GM19468 (cell line): ENCODE results near the gene PCSK7.

Experiments used
- ATAC-seq: cut with Tn5 transposase; IDR thresholded peaks from one replicate; pipeline ENCODE4 v1.9.1; 2021; ENCODE audit warnings: mild to moderate bottlenecking, moderate library complexity, moderate number of reproducible peaks; ENCODE audit not compliant: unreplicated experiment; ENCODE audit errors: extremely low read depth

PCSK7 gene

GRCh38 chr11:117171007-117171403 lies 60.9 kb downstream of the PCSK7 start:
- no peak for ATAC-seq

DNA sequence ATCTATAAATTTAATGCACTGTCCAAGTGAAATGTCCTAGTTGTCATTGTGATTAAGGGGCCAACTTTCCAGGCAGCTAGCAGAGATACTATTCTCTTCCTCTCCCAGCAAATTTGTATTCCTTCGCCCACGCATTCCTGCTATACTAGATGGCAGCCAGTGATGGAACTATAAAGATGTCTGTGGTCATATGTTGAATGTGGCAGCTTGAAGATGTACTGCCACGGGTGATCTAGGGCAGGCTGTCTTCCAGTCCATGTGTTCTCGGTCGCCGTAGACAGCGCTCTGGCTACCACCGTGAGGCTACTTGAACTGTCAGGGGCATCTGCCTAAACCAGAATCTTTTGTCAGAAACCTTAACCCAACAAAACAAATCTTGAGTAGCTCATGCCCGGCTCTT lies 61.7 kb downstream of the PCSK7 start:
- ATAC-seq: no peak

DNA sequence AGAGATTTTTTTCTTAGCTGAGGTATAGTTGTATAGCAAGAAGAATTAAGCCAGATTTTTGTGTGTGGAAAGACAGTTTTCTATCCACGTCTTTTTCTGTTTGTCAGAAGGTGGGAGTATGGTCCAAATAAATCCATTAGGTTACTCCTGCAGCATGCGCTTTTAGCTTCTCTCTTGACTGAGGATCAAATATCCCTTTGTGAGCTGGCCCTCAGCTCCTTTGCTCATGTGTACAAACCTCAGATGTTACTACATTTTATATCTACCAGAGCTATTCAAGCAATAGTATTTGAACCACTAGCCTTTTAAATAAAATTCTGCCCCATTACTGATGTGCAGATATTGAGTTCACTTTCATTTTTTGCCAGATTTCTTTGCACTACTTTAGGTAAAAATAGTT lies 62.1 kb downstream of the PCSK7 start:
- ATAC-seq: no peak

DNA sequence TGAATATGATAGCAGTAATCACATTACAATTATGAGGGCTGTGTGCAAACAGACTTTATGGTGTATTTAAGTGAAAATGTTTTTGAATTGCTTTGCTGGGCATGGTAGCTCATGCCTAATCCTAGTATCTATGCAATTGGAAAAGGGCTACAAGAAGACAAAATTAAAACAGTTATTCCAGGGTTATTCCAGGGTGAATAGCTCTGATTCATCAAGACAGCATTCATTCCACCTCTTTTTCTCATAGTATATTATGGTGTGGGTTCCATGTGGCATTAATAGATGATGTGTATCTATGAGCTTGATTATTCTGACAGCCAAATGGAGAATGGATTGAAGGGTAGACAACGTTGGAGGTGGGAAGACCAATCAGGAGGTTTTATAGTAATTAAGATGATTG lies 65.4 kb downstream of the PCSK7 start:
- ATAC-seq: no peak

- ATAC-seq: no peak
These were observed 71.0 kb downstream of the PCSK7 start for GRCh38 chr11:117160826-117161225.

DNA sequence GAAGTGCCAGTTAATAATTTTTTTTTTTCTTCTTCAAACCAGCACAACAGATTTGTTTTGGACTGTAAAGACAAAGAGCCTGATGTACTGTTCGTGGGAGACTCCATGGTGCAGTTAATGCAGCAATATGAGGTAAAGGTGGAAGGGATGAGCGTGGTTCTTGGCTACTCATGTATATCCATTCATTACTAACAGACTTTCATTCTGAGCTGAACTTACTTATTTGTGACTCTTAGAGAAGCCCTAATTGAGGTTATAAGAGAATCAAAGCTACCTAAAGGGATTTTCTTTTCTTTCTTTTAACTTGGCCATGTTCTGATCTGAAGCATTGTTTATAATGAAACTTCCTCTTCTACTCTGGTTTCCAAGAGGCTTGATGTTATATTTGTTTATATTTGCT lies 72.0 kb downstream of the PCSK7 start:
- no peak for ATAC-seq

GRCh38 chr11:117157507-117157906 lies 74.4 kb downstream of the PCSK7 start:
- no peak for ATAC-seq

DNA sequence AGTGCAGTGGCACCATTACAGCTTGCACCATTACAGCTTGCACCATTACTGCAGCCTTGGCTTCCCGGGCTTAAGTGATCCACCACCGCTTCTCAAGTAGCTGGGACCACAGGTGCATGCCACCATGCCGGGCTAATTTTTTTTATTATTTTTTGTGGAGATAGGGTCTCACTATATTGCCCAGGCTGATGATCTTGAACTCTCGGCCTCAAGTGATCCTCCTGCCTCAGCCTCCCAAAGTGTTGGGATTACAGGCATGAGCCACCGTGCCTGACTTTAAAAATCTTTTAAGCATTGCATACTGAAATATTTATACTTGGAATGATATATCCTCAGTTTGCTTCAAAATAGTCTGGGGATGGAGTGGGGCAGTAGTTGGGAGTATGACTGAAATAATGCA lies 77.4 kb downstream of the PCSK7 start:
- no peak for ATAC-seq
